ACC112 (cell line): ENCODE results near the gene CUEDC1.

Experiments
- H2AFZ ChIP-seq: fragments of 200-600 bp; sonication (generic); one replicate; pipeline ENCODE4 v1.6.0; 2017; ENCODE audit warnings: antibody characterized with exemption, low read length; ENCODE audit not compliant: unreplicated experiment
- H3K27ac ChIP-seq: fragments of 200-600 bp; sonication (generic); 2 replicates; pipeline ENCODE4 v1.5.1; 2014; ENCODE audit warnings: low read depth, mild to moderate bottlenecking, antibody characterized with exemption, low read length, moderate library complexity
- H3K27me3 ChIP-seq: fragments of 200-600 bp; sonication (generic); 2 replicates; pipeline ENCODE4 v1.6.1; 2014; ENCODE audit warnings: mild to moderate bottlenecking, antibody characterized with exemption, low read length, moderate library complexity, mixed read lengths; ENCODE audit not compliant: insufficient read depth
- H3K36me3 ChIP-seq: fragments of 200-600 bp; sonication (generic); 2 replicates; pipeline ENCODE4 v1.6.1; 2016; ENCODE audit warnings: mild to moderate bottlenecking, antibody characterized with exemption, low read length, moderate library complexity, mixed read lengths; ENCODE audit not compliant: insufficient read depth
- H3K4me1 ChIP-seq: fragments of 200-600 bp; sonication (generic); one replicate; pipeline ENCODE4 v1.6.1; 2016; ENCODE audit warnings: low read length, mixed read lengths; ENCODE audit not compliant: insufficient read depth, unreplicated experiment, control insufficient read depth
- H3K4me3 ChIP-seq: fragments of 200-600 bp; sonication (generic); 2 replicates; pipeline ENCODE4 v1.5.1; 2014; ENCODE audit warnings: mild to moderate bottlenecking, low read depth, low read length
- H3K79me2 ChIP-seq: fragments of 200-600 bp; sonication (generic); one replicate; pipeline ENCODE4 v1.6.0; 2016; ENCODE audit warnings: low read length; ENCODE audit not compliant: control insufficient read depth, unreplicated experiment, insufficient read depth

Gene CUEDC1

GRCh38 chr17:57864273-57864672, 90.9 kb downstream of the CUEDC1 start:
- Histone ChIP-seq H3K36me3 (no peaks in the 10 kb centered on the region), H2AFZ (no peak overlapping the region), H3K27me3 (no peaks in the 10 kb centered on the region), H3K79me2 (no peaks in the 10 kb centered on the region), H3K27ac (no peak overlapping the region), H3K4me1 (peaks cover 36% of the 10 kb centered on the region), H3K4me3 (no peak overlapping the region)

DNA sequence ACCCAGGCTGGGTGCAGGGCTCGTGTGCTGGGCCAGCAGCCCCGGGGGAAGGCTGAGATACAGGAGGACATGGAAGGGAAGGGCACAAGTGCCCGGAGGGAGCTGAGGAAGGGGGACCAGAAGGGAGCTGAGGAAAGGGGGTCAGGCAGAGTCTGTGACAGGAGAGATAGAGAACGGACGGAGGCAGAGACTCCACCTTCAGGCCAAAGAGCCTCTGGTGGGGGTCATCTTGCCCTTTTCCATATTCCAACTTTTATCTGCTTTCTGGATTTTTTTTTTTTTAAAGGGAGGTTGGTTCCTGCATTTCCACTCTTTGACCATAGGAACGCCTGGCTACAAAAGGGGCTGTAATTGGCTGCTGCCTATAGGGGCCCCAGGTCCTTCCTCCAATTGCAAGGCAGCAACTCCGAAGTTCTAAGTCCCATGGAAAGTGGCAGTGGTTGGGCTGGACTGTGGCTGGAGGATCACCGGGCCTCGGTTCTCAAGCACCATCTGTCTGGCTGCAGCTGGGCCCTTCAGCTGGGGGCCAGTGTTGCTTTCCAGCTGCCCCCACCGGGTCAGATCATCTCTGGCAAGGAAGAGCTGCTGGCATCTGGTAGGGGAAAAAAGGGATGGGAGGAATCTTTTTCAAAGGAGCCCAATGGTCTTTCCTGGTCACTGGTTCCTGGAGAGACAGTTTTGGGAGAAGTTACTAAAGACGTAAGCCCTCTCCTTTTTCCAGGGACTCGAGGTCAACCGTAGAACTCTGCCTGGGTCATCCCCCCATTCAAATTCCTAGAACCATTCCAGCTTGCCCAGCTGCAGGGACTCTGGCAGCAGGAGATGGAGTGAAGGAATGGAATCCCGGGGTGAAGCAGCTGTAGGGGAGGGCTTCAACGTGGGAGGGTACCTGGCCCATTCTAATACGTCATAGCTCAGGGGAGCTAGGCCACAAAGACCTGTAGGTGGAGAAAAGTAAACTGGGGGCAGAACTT, 92.2 kb downstream of the CUEDC1 start:
- Histone ChIP-seq H2AFZ (no peak overlapping the region), H3K79me2 (no peaks in the 10 kb centered on the region), H3K36me3 (no peaks in the 10 kb centered on the region), H3K4me3 (no peak overlapping the region; the same call in 1 of the 2 replicates), H3K27me3 (no peaks in the 10 kb centered on the region), H3K4me1 (peaks cover 28% of the 10 kb centered on the region), H3K27ac (no peak overlapping the region)

DNA sequence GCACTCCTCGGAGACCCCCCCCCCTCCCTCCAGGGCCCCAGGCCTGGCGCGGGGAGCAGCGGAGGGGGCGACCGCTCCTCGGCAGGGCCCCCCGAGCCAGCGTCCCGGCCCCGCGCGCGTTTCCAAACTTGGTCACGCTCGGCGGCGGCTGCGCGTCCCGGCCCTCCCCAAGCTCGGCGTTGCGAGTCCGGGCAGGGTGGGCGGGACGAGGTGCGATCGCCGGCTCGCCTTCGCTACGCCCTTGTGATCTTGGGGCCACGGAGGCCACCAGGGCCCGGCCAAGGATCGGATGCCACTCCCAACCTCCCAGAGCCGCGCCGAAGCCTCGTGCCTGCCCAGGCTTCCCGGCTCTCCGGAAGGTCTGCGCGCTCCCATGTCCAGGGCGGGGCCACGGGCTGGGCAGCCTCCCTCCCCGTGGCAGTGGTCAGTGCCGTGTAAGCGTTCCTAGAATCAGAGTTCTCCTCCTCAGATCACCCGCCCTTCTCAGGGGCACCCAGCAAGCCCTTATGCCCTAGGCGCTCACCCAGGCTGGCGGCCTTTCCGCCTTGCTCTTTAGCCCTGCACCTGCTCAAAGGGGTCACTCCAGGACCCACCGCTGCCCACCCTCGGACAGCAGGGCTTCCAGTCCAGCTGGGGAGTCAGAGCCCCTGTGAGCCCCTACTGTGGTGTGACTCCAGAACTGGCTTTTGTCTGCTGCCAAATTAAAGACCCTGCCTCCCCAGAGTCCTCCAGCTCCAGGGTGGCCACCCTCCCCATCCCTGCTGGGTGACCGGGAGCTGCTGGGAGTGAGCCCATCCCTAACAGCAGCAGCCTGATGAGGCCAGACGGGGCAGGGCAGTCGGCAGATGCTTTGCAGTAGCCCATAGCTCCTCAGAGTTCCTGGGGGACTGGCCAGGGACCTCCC, 93.2 kb downstream of the CUEDC1 start:
- Histone ChIP-seq H3K4me3 (peak overlapping the region; percentile 77), H3K27ac (peak overlapping the region; percentile 25; the same call in 1 of the 2 replicates), H3K27me3 (no peaks in the 10 kb centered on the region), H3K79me2 (no peaks in the 10 kb centered on the region), H2AFZ (peak overlapping the region; percentile 17), H3K36me3 (no peaks in the 10 kb centered on the region), H3K4me1 (peaks cover 21% of the 10 kb centered on the region)

- Histone ChIP-seq H3K27ac (peak overlapping the region; percentile 25; the same call in 1 of the 2 replicates), H2AFZ (peak overlapping the region; percentile 17), H3K4me3 (peak overlapping the region; percentile 77), H3K36me3 (no peaks in the 10 kb centered on the region), H3K27me3 (no peaks in the 10 kb centered on the region), H3K4me1 (peaks cover 21% of the 10 kb centered on the region), H3K79me2 (no peaks in the 10 kb centered on the region)
These were observed 94.0 kb downstream of the CUEDC1 start for GRCh38 chr17:57861000-57861789.

- Histone ChIP-seq H3K4me1 (peaks cover 21% of the 10 kb centered on the region), H3K27ac (no peak overlapping the region), H3K27me3 (no peaks in the 10 kb centered on the region), H3K36me3 (no peaks in the 10 kb centered on the region), H3K4me3 (no peak overlapping the region), H3K79me2 (no peaks in the 10 kb centered on the region), H2AFZ (no peak overlapping the region)
These were observed 94.7 kb downstream of the CUEDC1 start for GRCh38 chr17:57860414-57860999.

GRCh38 chr17:57859601-57860413, 95.4 kb downstream of the CUEDC1 start:
- no peak overlapping the region for H3K27ac ChIP-seq
- no peaks in the 10 kb centered on the region for H3K36me3 ChIP-seq
- no peak overlapping the region for H2AFZ ChIP-seq
- H3K4me3 ChIP-seq = no peak overlapping the region
- H3K4me1 ChIP-seq = peaks cover 21% of the 10 kb centered on the region
- no peaks in the 10 kb centered on the region for H3K79me2 ChIP-seq
- H3K27me3 ChIP-seq = no peaks in the 10 kb centered on the region

DNA sequence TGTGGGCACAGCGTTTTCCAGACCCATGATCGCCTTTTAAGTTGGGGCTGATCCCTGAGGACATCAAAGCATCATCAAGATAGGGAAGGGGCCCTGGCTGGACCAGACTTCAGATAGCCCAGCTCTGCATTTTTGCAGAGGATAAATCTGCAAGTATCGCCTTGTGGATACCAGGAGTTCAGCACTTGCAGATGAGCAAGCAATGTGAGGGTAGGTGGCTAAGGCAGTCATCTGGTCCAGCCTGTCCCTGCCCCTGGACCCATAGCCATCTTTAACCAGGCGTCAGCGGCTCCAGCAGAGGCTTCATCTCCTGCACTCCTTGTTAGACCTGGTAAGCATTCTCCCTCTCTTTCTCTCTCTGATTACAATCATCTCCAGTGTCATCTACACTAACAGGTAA, 96.4 kb downstream of the CUEDC1 start:
- Histone ChIP-seq H3K27me3 (no peaks in the 10 kb centered on the region), H2AFZ (no peak overlapping the region), H3K79me2 (no peaks in the 10 kb centered on the region), H3K36me3 (no peaks in the 10 kb centered on the region), H3K27ac (no peak overlapping the region), H3K4me3 (no peak overlapping the region), H3K4me1 (peaks cover 21% of the 10 kb centered on the region)

- Histone ChIP-seq H3K4me1 (peaks cover 15% of the 10 kb centered on the region), H3K4me3 (no peak overlapping the region), H3K27ac (no peak overlapping the region), H3K79me2 (no peaks in the 10 kb centered on the region), H3K27me3 (no peaks in the 10 kb centered on the region), H3K36me3 (no peaks in the 10 kb centered on the region), H2AFZ (no peak overlapping the region)
These were observed 98.2 kb downstream of the CUEDC1 start for GRCh38 chr17:57856792-57857620.
